HepG2 (cell line): ENCODE data around the gene C21orf58.

ENCODE experiments used
- CEBPZ ChIP-seq: IDR thresholded peaks from 2 replicates; pipeline ENCODE4 v1.6.1; 2012; ENCODE audit warnings: low read length, improper control_type of control experiment
- FOXM1 ChIP-seq: sonication (generic); formaldehyde crosslinking; IDR thresholded peaks from 2 replicates; pipeline ENCODE4 v1.5.0; 2020; ENCODE audit warnings: missing genetic modification reagents
- HNRNPUL1 ChIP-seq: fragments of 200-400 bp; formaldehyde crosslinking; IDR thresholded peaks from 2 replicates; pipeline ENCODE4 v1.6.1; 2017; ENCODE audit warnings: low read depth, mild to moderate bottlenecking, low read length, moderate library complexity
- KLF9 ChIP-seq: IDR thresholded peaks from 2 replicates; pipeline ENCODE4 v1.6.1; 2016; ENCODE audit warnings: low read depth
- REST ChIP-seq, 2 experiments: IDR thresholded peaks; 2 replicates each; pipeline ENCODE4 v1.6.1; 2011 to 2012; ENCODE audit warnings: low read length in 2 of 2, borderline replicate concordance in 1 of 2, low read depth in 1 of 2, mild to moderate bottlenecking in 1 of 2, moderate library complexity in 1 of 2
- SMAD1 ChIP-seq: sonication (generic); formaldehyde crosslinking; IDR thresholded peaks from 2 replicates; pipeline ENCODE4 v1.4.0; 2020; ENCODE audit warnings: missing genetic modification reagents, low read depth, mild to moderate bottlenecking, borderline replicate concordance
- SP2 ChIP-seq: sonication (generic); formaldehyde crosslinking; IDR thresholded peaks from 2 replicates; pipeline ENCODE4 v1.5.1; 2020; ENCODE audit warnings: mild to moderate bottlenecking, missing genetic modification reagents
- SUZ12 ChIP-seq: fragments of 150-350 bp; IDR thresholded peaks from 2 replicates; pipeline ENCODE4 v1.6.1; 2014; ENCODE audit warnings: low read depth, low read length
- ZNF446 ChIP-seq: sonication (generic); formaldehyde crosslinking; IDR thresholded peaks from 2 replicates; pipeline ENCODE4 v1.5.0; 2020; ENCODE audit warnings: mild to moderate bottlenecking, missing genetic modification reagents
- ZNF652 ChIP-seq: IDR thresholded peaks from 2 replicates; pipeline ENCODE4 v1.6.1; 2016; ENCODE audit warnings: low read depth, borderline replicate concordance

GRCh38 chr21:46299167-46299566 lies 24.5 kb downstream of the C21orf58 start:
- TF ChIP-seq FOXM1 (CRISPR knock-in tag) (no peak), KLF9 (CRISPR knock-in tag) (no peak), ZNF652 (CRISPR knock-in tag) (no peak), SUZ12 (no peak), SMAD1 (CRISPR knock-in tag) (no peak), REST (IDR thresholded peaks at IDR 0.05; ENCODE audit: borderline replicate concordance in 1 of 2, low read depth in 1 of 2, low read length in 2 of 2) (no peak), HNRNPUL1 (no peak), SP2 (CRISPR knock-in tag) (no peak), CEBPZ (no peak), ZNF446 (CRISPR knock-in tag) (no peak)
